HG03039 (cell line): ENCODE results near the gene VWA5B2.

Experiments used
- ATAC-seq: cut with Tn5 transposase; IDR thresholded peaks from one replicate; pipeline ENCODE4 v1.9.1; 2021; ENCODE audit warnings: mild to moderate bottlenecking, moderate library complexity; ENCODE audit not compliant: unreplicated experiment

Gene VWA5B2

DNA sequence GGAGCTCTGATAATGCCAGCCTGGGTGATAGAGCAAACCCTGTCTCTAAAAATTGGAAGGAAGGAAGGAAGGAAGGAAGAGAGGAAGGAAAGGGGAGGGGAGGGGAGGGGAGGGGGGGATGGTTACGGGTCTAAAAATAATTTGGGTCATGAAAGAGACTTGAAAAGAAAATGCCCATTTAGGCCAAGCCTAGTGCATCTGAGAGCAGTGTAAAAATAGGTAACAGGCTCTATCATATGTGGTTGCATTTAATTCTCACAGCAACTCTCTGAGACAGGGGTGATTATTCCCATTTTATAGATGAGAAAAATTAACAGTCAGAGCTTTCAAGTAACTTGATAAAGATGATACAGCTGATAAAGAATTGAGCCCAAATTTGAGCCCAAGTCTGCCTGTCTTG, 42.9 kb downstream of the VWA5B2 start:
- no peak for ATAC-seq

DNA sequence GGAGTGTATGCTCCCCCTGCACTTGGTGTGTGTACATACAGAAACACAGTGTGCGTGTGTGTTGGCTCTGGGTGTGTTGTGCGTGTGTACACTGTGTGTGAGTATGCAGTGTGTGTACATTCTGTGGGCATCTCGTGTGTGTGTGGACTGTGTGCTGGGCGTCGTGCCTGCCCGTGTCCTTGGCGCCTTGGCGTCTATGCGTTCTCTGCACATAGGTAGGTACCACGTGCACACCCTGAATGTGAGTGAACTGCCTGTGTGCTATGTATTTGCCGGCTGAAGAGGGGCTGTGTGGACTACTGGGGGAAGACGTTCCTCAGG, 46.0 kb downstream of the VWA5B2 start:
- no peak for ATAC-seq

DNA sequence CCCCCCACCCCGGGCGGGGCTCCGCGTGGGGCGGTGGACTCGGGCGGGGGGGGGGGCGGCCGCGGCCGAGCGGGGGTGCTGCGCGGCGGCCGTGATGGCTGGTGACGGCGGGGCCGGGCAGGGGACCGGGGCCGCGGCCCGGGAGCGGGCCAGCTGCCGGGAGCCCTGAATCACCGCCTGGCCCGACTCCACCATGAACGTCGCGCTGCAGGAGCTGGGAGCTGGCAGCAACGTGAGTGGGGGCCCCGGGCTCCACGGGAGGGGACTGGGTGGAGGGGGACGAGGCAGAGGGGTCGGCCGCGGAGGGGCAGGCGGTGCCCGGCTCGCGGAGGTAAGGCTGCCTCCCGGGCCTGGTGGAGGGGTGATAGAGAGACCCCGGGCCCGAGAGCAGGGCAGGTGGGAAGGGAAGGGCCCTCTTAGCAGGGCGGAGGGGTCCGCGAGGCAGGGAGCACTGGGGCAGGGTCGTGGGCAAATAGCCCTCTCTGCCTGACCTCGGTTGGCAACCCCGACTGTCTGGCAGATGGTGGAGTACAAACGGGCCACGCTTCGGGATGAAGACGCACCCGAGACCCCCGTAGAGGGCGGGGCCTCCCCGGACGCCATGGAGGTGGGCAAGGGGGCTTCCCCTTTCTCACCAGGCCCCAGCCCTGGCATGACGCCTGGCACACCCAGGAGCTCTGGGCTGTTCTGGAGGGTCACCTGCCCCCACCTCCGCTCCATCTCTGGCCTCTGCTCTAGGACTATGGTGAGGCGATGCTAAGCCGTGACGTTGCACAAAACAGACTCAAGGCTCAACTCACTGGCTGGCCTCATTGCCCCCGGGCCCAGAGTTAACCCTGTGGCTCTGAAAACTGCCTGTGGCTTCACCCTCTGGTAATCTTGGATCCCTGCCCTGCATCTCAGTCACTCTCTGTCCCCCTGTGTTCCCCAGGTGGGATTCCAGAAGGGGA, 46.9 kb downstream of the VWA5B2 start, which contains the start of gene ECE2:
TSS of gene ECE2 (plus strand) at position 62 of the 950 bp plus-strand sequence. CDS start at position 194, 132 bp downstream.
- ATAC-seq, result no peak

DNA sequence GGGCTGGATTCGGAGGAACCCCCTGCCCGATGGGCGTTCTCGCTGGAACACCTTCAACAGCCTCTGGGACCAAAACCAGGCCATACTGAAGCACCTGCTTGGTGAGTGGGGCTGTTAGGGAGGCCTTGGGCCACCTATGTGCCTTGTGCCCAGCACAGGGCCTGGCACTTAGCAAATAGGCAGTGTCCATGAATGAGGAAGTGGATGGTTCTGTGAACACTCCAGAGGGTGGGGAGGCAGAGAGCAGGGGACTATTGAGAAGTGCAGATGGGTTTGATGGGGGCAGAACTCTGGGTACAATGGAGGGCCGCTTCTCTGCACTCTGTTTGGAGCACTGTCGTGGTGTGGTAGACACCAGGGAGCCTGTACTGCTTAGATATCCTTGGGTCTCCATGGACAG, 48.0 kb downstream of the VWA5B2 start:
- no peak for ATAC-seq

DNA sequence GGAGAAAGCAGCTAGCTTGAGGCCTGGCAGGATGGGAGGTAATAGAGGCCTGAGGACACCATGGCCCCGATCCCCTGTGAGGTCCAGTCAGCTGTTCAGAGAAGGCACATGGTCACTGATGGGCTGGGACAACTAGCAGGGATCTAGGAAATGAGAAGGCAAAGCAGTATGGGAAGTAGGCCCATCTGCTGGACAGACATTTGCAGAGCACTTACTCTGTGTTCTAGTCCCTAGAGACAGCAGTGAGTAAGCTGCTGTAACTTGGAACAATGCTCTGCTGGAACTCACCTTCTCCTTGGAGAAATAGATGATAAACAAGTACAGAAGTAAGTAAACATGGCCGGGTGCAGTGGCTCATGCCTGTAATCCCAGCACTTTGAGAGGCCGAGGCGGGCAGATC, 53.6 kb downstream of the VWA5B2 start:
- ATAC-seq, result no peak

DNA sequence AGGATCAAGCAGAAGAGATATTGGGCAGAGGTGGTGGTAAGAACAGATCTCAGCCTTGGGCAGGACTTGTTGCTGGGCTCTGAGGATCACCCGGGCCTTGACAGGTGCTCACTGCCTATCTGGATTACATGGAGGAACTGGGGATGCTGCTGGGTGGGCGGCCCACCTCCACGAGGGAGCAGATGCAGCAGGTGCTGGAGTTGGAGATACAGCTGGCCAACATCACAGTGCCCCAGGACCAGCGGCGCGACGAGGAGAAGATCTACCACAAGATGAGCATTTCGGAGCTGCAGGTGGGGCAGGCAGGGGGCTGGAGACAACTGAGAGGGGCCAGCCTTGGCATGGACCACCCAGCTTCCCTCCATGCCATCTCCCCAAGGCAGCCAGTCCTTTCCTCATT, 54.3 kb downstream of the VWA5B2 start:
- no peak for ATAC-seq

DNA sequence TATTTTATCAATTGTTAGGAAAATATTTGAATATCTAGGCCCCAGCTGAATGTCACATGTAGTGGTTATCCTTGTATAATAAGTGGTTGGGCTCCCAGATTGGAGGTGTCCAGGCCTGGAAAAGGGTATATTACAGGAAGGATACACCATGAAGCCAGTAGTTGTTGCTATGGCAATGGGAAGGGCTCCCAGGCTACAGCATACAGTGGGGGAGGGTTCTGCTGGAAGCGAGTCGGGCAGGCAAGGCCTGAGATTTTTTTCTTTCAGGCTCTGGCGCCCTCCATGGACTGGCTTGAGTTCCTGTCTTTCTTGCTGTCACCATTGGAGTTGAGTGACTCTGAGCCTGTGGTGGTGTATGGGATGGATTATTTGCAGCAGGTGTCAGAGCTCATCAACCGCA, 55.3 kb downstream of the VWA5B2 start:
- ATAC-seq, result no peak

DNA sequence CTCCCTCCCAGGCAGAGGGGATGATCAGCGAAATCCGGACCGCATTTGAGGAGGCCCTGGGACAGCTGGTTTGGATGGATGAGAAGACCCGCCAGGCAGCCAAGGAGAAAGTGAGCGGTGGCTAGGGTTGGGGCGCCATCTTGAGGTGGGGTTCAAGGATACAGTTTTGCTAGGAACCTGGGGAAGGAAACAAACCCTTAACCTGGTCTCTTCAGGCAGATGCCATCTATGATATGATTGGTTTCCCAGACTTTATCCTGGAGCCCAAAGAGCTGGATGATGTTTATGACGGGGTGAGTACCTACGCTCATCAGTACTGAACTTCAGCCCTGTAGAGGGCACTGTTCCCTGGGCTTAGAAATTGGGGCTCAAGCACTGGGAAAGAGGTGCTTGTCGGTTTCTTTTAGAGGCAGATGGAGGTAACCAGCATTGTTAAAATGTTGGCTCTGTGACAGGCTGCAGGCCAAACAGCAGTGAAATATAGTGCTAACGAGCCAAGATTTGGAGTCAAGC, 60.1 kb downstream of the VWA5B2 start:
- no peak for ATAC-seq

DNA sequence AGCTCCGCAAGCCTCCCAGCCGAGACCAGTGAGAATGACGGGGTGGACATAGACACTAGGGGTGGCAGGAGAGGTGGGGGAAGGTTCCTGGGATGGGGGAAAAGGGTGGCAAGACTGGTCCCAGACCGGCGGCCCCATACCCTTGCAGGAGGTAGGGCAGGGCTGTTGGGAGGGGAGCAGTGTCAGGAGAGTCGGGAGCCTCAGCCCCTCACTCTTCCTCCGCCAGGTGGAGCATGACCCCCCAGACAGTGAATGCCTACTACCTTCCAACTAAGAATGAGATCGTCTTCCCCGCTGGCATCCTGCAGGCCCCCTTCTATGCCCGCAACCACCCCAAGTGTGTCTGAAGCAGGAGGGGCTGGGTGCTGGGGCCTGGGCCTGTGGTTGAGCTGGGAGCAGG, 60.9 kb downstream of the VWA5B2 start:
- no peak for ATAC-seq

DNA sequence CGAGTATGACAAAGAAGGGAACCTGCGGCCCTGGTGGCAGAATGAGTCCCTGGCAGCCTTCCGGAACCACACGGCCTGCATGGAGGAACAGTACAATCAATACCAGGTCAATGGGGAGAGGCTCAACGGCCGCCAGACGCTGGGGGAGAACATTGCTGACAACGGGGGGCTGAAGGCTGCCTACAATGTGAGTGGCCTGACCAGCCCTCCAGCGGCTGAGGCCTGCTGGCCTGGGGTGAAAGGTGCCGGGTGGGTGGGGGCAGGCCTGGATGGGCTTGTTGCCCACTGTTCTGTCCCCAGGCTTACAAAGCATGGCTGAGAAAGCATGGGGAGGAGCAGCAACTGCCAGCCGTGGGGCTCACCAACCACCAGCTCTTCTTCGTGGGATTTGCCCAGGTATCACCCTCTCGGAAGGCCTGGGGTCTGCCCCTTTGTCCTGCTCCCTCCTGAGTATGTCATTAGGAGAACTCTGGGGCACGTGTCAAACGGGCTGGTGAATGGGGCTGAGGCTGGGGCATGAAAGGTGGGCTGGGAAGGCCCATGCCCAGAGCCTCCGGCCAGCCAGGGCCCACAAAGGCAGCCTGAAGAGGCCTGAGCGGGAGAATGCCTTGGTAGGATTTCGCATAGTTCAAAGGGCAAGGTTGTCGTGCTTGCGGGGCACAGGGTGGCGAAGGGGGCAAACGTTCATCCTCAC, 61.8 kb downstream of the VWA5B2 start:
- ATAC-seq, result no peak
